GM12801 (cell line): ENCODE results near the gene PAX1.

ENCODE experiments used
- TF ChIP-seq, protein P1 (sequence below): IDR thresholded peaks from one replicate; pipeline ENCODE4 v1.5.1; 2011; ENCODE audit warnings: control low read depth; ENCODE audit not compliant: insufficient read length; ENCODE audit errors: extremely low read depth

The PAX1 gene

DNA sequence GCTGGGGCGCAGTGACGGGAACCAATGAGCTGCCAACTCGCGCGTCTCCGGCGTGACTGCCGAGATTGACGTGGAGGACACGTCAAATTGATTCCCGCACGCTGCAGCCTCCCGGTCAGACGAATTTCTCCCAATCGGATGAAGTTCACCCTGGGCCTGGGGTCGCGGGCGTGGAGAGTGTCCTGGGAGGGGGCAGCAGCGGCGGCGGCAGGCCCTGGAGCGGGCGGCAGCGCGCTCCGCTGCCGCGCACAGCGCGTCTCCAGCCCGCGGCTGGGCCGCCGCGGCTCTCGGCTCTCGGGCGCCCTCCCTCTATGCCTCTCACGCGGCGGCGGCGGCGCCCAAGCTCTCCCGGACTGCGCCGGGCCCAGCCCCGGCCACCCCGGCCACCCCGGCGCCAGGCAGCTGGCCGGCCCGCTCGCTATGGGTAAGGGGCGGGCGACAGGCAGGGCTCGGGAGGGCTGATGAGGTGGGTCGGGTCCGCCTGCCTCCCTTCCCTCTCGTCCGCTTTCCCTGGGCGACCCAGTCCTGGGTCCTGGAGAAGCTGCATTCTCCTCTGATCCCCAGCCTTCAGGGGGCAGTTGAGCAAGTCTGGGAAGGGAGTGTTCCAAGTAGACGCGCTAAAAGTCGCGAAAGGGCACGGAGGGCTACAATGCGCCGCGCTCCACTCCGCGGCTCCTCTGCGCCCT lies at the start of gene PAX1:
Gene PAX1, plus strand, starts transcription at position 90 of the 686 bp plus-strand sequence. Its CDS starts 49 bp downstream, at position 139.
- TF ChIP-seq, protein P1, sequence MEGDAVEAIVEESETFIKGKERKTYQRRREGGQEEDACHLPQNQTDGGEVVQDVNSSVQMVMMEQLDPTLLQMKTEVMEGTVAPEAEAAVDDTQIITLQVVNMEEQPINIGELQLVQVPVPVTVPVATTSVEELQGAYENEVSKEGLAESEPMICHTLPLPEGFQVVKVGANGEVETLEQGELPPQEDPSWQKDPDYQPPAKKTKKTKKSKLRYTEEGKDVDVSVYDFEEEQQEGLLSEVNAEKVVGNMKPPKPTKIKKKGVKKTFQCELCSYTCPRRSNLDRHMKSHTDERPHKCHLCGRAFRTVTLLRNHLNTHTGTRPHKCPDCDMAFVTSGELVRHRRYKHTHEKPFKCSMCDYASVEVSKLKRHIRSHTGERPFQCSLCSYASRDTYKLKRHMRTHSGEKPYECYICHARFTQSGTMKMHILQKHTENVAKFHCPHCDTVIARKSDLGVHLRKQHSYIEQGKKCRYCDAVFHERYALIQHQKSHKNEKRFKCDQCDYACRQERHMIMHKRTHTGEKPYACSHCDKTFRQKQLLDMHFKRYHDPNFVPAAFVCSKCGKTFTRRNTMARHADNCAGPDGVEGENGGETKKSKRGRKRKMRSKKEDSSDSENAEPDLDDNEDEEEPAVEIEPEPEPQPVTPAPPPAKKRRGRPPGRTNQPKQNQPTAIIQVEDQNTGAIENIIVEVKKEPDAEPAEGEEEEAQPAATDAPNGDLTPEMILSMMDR: no peak

DNA sequence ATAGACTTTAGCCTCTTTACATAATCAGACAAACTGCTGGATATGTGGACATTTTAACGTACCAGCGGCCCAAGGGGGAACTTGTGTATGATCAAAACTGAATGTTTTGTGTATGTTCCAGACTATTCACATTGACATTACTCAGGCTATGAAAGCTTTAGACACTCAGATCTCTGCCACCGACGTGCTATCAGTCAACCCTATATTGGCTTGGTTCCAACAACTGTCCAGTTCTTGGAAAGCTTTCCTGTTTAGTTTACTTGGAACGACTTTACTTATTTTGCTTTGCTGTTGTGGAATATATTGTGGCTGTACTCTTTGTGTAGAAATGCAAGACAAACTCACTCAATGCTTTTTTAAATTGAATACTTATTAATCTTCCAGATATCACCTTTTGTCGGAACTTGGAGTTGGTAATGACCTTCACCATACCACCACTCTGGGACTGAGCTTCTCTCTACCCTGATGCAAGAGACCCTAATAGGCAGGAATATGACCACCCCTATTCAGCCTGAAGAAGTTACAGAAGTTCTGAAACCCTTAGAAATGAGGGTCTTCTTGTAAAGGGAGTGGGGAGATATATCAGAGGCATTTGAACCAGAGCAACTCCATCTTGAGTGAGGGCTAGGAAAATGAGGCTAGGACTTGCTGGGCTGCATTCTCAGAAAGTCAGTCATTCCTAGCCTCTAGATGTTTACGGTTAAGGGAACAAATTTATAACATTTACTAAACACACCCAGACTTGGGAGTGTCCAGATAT lies 49.0 kb upstream of the PAX1 start:
- TF ChIP-seq, protein P1: no peak

DNA sequence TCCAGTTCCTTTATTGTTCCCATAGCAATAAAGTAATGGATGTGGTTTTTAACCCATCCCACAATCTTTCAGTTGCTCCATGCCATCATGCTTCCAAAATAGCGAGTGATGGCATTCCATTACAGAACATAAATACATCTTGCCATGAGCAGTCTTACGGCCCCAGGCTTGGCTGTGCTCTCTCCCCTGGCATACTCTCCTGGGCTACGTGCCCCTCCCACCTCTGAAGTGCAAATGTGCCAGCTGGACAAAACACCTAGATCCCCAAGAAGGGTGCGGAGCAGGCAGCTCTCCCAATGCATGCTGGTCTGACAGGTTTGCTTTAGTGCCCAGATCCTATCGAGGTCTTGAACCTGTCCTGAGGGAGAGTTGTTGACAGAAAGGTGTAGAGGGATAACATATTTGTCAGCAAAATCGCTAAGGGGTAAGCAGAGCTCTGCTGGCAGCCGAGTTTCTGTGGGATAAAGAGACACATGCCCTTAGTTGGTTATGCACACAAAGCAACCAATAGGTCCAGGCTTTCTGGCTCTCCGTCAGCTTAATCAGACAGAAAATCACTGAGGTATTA lies 43.9 kb upstream of the PAX1 start:
- TF ChIP-seq, protein P1: no peak

DNA sequence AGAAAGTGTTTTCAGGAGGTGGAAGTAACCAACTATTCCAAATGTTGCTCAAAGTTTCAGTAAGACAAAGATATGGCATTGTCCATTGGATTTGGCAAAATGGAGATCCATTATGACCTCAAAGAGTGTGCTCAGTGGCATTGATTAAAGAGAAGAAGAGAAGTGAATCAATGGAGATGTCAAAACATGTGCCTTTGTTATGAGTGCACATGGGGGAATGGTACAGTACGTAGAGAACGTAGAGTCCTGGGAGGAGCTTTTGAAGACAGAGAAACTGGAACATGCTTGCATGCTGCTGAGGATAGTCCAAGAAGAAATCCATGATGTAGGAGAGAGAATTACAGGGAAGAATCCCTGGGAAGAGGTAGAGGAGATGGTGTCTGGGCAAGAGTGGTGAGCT lies 42.0 kb upstream of the PAX1 start:
- TF ChIP-seq, protein P1: no peak

DNA sequence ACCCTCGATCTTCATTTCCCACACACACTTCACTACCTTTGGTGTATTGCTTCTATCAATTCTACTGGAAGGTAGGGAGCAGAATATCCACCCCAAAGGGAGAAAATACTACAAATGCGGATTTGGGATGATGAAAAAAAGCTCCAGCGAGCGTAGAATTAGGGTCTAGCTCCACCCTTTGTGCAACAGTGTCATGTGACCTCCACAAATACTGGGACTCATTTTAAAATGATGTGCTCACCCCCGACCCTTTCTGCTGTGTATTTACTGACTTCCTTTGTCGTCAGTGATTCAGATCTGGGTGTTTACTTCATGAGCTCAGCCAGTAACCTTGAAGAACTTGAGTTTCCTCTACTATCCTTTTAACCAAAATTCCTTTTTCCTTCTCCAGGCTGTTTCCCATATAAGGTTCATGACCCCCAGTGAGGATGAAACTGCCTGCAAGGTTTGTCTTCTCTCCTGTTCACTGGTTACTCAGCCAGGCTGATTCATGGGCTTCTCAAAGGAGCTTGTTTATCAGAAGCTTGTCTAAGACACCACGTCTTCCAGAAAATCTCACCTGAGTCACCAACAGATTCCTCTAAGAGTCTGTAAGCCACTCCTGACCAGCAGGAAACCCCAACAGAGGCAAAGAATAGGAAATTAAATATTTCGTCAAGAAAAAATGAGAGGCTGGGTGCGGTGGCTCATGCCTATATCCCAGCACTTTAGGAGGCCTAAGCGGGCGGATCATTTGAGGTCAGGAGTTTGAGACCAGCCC lies 39.6 kb upstream of the PAX1 start:
- TF ChIP-seq, protein P1: no peak

DNA sequence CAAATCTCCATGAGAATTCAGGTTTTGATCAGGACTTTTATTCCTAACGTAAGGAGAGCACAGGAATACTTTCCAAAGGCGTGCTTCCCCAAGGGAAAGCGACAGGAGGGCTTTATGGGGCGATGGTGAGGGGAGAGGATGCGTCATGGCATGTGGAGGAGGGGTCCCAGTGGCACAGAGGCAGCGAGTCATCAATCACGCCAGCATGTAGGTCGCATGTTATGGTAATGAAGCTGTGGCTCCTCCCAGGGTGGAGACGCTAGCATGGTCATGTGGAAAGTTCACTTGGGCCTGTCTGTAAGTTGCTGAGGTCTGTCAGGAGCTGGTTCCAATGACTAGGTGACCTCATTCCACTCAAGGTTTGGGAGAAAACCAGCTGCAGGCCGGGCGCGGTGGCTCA lies 35.3 kb upstream of the PAX1 start:
- TF ChIP-seq, protein P1: no peak

DNA sequence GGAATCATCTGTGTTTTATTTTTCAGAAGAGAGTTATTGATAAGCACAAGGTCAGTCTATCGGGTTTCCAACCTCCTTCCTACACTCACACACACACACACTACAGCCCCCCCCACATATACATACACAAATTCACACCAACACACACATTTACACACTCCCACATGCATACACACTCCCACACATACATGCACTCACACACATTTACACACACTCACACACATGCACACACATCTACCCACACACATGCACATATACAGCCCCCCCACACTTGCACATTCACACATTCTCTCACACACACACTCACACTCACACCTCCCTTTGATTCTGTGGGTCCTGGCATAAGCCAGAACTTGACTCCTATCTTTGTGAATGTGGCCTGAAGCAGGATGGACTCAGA lies 34.5 kb upstream of the PAX1 start:
- TF ChIP-seq, protein P1: no peak
